Adipose tissue (tissue), 3 donors: Measurements from ENCODE around the gene CARD11. TPM values are rescaled to one million over a fixed set of nuclear protein-coding genes. Genes with fewer than 3 reads are reported as not detected.
"Not testable (repeated sequence)": the region's sequence is repeated elsewhere in the genome, so short reads cannot be mapped to it uniquely, and the experiment has no call there.

Experiments used
- H3K27ac ChIP-seq: one replicate; pipeline ENCODE4 v1.5.1; 2013; ENCODE audit warnings: low read depth, low read length
- WGBS, 3 donors: extraction: QIAGEN DNeasy Blood & Tissue Kit; methylation state at CpG; one replicate each; pipeline ENCODE4 v1.1.7; 2013; 5-methylcytosine and 5-hydroxymethylcytosine counted together
- polyA plus RNA-seq, 3 donors: library from polyadenylated mRNA; stranded (reverse); fragments of 200-250 nt; gene quantifications; one replicate each; pipeline ENCODE4 v1.2.3, GENCODE V29; 2013
- donor health status: healthy with polysubstance abuse.
- donor health status: Bipolar disorder and iron deficiency.
- donor health status: healthy.

The CARD11 gene
- polyA plus RNA-seq, 3 donors, result 0.74 to 0.85 (median 0.79) TPM

DNA sequence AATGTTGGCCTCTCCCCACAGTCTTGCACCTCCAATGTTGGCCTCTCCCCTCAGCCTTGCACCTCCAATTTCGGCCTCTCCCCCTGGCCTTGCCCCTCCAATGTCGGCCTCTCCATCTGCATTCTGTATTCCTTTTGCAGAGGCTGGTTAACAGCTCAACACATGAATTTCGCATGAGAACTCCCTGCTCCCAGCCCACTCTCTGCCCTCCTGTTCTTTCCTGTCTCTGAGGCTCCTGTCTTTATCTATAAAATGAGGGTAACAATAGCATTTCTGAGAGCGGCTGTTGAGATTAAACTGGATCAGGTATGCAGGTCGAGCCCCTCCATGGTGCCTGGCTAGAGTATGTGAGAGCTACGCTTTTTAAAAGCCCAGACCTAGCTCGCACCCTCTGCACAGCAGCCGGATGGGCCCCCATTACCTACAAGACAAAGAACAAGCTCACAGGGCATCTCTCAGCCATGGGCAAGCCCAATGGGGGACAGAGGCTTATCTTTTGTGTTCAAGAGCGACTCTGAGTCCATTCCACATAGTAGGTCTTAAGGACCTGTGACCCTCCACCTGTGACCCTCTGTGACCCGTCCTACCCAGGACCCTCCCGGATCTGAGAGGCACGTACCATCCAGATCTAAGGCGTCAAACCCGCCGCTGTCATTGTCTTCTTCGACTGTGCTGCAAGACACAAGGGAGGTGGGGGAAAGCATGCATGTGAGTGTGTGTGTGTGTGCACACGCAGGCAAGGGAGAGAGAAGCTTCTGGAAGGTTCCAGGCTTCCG is 117.4 kb downstream of the CARD11 start:
- WGBS, 3 donors, result 88 to 93% (median 92%) methylated on average over 16 to 18 of the region's 18 CpGs
- no peak overlapping the region for H3K27ac ChIP-seq

DNA sequence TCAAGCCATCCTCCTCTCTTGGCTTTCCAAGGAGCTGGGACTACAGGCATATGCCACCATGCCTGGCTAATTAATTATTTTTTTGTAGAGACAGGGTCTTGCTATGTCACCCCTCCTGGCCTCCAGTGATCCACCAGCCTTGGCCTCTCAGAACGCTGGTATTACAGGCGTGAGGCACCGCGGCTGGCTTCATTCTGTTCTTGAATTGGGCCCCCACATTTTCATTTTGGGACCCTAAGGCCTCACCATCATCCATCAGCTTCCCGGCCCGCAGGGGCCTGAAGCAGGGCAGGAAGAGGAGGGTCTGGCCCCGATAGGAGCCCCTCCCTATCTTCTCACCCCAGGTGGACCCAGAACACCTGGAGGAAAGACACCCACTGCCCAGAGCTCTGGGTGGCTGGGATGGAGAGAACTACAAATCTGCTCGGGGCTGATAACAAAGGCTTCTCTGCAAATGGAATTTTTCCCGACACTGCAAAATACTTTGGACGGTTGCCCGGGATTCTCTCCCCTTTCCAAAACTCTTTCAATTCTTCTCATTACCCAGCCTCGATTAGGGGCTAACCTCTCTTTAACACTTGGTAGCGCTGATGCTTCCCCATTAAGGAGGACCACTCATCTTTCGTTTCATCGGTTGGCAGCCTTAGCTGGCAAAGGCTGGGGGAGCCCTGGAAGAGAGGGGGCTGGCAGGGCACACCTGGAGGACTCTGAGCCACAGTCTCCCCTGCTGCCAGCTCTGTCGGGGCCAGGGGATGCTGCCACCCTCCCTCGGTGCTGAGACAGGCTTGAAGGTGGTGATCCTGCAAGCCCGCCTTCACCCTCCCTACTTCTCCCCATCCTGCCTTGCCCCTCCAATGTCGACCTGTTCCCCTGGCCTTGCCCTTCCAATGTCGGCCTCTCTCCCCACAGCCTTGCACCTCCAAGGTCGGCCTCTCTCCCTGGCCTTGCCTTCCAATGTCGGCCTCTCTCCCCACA is 118.5 kb downstream of the CARD11 start:
- no peak overlapping the region for H3K27ac ChIP-seq
- WGBS, 3 donors, result 65 to 69% (median 69%) methylated on average over 20 to 22 of the region's 22 CpGs

DNA sequence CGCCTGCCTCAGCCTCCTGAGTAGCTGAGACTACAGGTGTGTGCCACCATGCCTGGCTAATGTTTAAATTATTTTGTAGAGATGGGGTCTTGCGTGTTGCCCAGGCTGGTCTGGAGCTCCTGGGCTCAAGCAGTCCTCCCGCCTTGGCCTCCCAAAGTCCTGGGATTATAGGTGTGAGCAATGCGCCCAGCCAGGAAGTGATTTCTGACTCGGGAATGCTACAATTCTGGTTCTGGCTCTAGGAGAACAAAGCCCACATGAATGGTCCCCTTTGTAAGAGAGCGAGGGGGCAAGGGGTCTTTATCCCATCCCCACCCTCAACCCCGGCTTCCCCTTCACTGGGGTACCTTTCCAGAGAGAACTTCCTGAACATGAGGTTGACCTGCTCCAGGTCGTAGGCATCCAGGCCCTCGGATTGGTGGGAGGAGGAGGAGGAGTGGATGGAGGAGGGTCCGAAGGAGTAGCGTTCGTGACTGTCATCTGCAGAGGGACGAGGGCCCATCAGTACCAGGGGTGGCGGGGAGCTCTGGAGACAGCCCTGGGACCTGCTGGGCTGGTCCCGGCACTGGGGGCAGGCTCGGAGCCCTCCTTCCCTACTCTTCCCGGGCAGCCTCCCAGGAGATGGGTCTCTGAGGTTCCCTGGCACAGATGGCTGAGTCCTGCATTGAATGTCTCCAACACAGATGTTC is 119.6 kb downstream of the CARD11 start:
- 77 to 83% (median 81%) methylated on average over 16 to 17 of the region's 17 CpGs for WGBS, 3 donors
- no peak overlapping the region for H3K27ac ChIP-seq

DNA sequence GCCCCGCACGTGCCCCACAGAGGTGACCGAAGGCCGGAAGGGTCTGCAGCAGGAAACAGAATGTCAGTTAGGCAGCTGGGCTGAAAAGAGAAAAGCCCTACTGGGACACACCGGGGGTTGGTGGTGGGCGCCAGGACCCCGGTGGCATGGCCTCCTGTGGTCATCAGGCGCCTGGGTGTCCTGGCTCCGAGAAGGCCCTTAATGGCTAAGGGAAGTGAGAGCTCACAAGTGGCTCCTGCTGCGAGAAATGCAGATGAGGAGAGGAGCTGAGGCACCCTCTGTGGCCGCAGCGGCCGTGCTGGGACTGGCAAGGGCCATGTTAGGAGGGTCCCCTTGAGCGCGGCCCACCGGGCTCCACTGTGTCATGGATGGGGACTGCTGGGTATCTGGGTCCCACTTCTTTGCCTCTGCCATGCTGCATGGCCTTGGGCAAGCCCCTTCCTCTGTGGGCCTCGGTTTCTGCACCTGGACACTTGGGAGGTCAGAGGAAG is 120.3 kb downstream of the CARD11 start:
- no peak overlapping the region for H3K27ac ChIP-seq
- 89 to 97% (median 92%) methylated on average over 17 of the region's 17 CpGs for WGBS, 3 donors

DNA sequence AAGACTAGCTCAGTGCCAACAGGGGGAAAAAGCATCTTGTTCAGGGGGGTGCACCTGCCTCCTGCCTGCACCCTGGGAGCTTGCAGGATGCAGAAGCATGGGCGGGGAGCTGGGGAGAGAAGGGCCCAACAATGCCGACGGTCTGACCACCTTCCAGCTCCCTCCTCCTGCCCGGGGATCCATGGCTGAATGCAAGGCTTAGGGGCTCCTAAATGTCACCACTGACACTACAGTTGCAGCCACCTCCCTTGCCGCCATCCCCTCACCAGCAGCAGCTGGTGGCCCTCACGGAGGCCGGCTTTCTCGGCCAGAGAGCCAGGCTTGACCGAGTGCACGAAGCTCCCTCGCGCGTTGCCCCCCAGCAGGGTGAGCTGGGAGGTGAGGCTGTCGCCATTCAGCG is 120.8 kb downstream of the CARD11 start:
- 80 to 86% (median 85%) methylated on average over 15 of the region's 15 CpGs for WGBS, 3 donors
- no peak overlapping the region for H3K27ac ChIP-seq

DNA sequence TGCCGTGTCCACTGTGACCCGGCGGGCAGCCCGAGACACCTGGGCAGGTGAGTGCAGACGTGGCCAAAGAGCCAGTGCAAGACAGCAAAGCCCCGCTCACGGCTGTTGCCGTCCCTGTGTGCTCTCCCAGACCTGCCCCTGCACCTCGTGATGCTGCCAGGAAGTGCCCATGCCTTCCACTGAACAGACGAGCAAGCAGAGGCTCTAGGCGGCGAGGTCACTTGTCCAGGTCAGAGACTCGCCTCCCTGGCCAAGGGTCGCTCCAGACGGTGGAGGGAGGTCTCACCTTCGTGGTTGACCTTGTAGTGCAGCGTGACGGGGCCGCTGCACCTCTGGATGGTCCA is 121.3 kb downstream of the CARD11 start:
- H3K27ac ChIP-seq, result no peak overlapping the region
- WGBS, 3 donors, result 84 to 85% (median 85%) methylated on average over 18 to 19 of the region's 19 CpGs

DNA sequence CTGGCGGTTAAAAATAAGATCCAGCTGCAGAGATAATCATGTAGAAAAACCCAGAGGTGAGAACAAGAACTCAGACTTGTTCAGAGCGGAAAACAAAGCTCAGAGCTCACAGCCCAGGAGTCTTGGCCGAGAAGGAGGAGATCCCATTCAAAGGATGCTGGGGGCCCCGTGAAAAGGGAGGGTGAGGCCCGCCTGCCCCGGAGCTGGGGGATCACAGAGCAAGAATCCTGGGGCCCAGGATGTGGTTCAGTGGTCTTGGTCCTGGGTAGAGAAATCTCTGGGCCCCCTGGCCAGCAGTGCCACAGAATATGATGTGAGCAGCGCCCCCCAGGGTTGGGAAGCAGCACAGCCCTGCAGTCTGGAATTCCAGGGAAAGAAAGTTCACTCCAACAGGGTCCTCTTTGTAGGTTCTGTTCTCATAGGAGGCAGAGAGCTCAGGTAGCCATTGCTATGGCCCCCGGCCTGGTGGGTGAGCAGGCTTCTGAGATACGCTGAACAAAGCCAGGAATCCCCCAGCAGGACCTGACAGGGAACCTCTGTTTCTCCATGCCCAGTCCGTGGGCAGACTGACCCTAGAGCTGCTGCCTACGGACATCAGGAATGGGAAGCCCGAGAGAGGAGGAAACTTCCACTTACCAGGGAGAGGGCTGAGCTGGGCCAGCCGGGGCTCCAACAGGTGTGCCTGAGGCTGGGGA is 121.9 kb downstream of the CARD11 start:
- WGBS, 3 donors, result 66 to 71% (median 69%) methylated on average over 13 of the region's 13 CpGs
- no peak overlapping the region for H3K27ac ChIP-seq

DNA sequence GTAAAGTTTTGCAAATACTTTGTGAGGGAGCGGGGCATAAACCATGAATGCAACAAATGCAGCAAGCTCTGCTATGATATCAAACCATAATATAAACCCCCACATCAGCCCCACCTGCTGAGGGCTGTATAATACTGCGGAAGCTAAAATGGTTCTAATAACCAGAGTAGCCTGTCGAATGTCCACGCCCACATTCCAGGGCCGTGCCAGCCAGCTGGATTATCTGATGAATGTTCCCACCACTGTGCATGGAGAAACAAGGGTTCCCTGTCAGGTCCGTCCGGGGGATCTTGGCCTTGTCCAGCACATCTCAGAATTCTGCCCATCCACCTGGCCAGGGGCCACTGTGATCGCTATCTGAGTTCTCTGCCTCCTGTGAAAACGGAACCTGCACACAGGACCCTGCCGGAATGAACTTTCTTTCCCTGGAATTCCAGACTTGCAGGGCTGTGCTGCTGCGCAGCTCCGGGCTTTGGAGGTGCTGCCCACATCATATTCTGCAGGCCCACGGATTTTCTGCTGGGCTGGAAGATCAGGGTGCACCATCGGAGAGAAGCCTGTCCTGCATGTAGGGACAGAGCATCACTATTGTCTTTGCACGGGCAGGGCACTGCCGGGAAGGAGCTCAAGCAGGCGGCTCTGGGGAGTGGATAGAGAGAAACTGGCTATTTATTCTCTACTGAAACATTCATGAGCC is 122.6 kb downstream of the CARD11 start:
- no peak overlapping the region for H3K27ac ChIP-seq
- WGBS, 3 donors, result 42 to 66% (median 65%) methylated on average over 17 of the region's 17 CpGs

DNA sequence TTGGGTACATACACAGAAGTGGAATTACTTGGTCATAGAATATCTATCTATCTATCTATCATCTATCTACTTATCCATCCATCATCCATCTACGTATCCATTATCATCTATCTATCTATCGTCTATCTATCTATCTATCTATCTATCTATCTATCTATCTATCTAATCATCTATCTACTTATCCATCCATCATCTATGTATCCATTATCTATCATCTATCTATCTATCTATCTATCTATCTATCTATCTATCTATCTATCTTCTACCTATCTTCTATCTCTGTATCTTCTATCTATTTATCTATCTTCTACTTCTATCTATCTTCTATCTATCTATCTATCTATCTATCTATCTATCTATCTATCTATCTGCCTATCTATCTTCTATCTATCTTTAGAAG is 123.2 kb downstream of the CARD11 start:
- 60 to 95% (median 80%) methylated on average over 2 of the region's 2 CpGs for WGBS, 3 donors
- H3K27ac ChIP-seq, result not testable (repeated sequence)

DNA sequence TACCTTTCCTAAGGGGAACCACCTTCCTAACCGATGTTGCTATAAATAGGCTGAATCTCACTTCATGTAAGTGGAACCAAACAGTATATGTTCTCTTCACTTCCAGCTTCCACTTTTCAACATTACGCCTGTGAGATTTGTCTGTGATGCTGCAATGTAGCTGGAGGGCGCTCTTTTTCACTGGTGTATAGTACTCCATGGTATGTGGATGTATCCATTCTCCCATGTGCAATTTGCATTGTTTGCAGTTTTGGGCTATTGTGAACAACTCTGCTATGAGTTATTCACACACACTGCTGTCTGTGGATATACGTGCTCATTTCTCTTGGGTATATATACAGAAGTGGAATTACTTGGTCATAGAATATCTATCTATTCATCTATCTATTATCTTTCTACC is 123.6 kb downstream of the CARD11 start:
- WGBS, 3 donors, result 89 to 92% (median 92%) methylated on average over 4 of the region's 4 CpGs
- H3K27ac ChIP-seq, result no peak overlapping the region

DNA sequence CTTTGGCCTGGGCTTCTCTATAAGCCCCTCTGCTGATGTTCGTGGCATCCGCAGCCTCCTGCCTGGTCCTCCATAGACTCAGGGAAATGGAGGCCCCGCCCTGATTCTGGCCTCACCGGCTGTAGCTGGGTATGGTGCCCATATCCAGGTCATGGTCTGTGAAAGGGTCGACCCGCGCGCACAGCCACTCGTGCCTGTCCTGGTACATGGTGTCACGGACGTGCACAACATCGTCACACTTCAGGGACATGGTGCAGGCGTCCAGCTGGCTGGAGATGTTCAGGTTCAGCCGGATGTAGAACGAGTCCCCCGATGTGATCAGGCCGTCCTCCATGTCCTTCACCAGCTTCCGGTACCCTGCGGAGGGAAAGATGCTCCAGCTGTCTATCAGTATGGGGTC is 124.4 kb downstream of the CARD11 start:
- 94 to 97% (median 96%) methylated on average over 19 of the region's 19 CpGs for WGBS, 3 donors

DNA sequence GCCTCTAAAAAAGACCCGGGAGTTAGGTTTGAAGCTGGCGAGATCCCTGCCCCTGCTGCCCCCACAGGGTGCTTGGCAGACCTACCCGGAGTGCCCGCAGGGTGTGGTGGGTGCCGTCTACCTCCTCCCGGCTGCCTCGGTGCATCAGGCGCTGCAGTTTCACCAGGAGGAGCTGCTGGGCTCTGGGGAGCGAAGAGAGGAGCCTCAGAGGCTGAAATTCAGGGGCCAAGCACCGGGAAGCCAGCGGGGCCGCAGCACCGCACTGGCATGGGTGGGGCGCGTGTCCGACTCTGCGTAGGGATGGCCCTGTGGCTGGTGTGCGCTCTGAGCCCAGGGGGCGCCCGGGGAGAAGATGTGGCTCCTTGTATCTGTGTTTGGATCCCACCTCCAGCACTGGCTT is 125.3 kb downstream of the CARD11 start:
- 89 to 91% (median 89%) methylated on average over 20 of the region's 20 CpGs for WGBS, 3 donors
- H3K27ac ChIP-seq, result no peak overlapping the region

More for the DNA sequence above, 124.4 kb downstream of the CARD11 start:
- no peak overlapping the region for H3K27ac ChIP-seq

DNA sequence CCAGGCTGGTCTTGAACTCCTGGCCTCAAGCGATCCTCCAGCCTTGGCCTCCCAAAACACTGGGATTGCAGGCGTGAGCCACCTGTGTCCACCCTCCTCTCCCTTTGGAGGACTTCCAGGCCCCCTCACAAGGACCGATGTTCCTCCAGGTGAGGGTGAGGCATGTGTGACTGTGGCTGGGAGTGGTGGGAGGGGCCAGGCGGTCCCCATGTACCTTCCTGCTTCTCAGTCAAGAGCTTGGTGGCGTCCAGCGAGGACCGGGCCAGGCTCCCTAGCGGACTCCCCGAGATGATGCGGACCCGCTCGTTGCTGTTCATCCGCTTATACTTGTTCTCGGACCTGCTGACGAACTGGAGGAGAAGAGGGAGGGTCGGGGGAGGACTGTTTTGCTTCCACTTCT is 128.6 kb downstream of the CARD11 start:
- 87 to 88% (median 88%) methylated on average over 14 to 16 of the region's 16 CpGs for WGBS, 3 donors
- H3K27ac ChIP-seq, result no peak overlapping the region

DNA sequence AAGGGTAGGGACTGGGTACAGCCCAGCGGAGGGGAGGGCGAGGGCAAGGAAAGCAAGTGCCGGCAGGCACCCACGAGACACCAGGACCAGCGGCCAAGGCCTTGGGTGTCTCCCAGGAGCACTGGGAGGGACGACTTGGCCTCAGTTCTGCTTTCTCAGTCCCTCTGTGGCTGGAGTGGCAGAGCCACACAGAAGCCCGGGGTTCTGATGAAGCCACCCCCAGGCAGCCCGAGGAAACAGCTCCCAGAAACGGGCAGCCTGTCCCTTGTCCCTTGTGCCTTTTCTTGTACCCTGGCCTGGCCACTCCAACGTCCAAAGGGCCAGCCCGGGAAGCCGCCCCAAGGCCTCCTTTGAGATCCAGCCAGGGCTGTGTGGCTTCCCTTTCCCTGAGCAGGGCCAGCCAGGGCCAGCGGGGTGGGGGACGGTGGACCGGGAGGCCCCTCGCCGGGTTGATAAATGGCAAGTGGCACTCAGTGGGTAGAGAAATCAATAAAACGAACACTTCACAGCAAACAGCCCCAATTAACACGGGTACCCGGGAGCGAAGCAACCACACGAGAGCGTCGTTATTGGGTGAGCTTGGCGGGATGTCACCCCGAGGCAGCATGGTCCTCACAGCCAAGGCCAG is 129.8 kb downstream of the CARD11 start:
- WGBS, 3 donors, result 62 to 83% (median 80%) methylated on average over 26 of the region's 26 CpGs
- no peak overlapping the region for H3K27ac ChIP-seq

DNA sequence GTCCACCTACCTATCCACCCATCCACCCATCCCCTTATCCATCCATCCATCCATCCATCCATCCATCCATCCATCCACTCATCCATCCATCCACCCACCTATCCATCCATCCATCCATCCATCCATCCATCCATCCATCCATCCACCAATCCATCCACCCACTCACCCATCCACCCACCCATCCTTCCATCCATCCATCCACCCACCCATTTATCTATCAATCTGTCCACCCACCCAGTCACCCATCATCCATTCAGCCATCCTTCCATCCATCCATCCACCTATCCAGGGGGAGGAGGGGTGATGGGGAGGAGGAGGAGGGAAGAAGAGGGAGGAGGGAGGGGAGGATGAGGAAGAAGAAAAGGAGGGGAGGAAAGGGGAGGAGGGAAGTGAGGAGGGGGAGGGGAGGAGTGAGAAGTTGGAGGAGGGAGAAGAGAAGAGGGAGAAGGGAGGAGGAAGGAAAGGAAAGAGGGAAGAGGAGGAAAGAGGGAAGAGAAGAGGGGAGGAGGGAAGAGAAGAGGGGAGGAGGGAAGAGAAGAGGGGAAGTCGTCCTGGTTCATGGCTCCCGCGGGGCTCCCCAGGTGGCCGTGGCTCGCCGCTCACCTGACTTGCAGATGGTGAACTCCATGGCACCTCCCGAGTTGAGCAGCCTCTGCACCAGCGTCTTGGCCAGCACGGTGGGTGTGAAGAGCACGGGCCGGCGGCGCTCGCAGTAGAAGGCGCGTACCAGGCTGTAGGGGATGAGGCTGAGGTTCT is 130.8 kb downstream of the CARD11 start:
- 85 to 93% (median 87%) methylated on average over 16 of the region's 16 CpGs for WGBS, 3 donors
- H3K27ac ChIP-seq, result no peak overlapping the region

DNA sequence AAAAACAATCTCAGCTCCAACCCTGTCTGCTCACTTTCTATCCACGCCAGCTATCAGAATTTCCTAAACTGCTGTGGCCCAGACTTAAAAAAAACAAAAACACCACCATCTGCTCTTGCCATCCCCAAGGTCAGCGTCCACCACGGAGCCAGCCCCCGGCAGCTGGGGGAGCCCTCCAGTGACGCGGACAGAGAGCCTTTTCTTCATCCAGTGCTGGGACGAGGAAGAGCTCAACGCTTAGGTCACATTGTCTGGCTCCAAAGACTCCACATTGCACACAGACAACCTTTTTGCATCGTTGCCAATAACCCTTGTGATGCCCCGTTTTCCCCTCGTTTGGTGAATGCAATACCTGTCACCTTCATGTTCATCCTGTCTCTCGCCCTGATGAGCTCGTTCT is 132.2 kb downstream of the CARD11 start:
- WGBS, 3 donors, result 54 to 74% (median 60%) methylated on average over 13 of the region's 13 CpGs
- no peak overlapping the region for H3K27ac ChIP-seq
